PC-9 (cell line): ENCODE data around the gene POLR1D. TPM values are rescaled to one million over a fixed set of nuclear protein-coding genes. Genes with fewer than 3 reads are reported as not detected.

Experiments used
- BruUV-seq: library from RNA; stranded (reverse); fragments of 400-500 nt; replicated peaks from 2 replicates; lab custom pipeline; 2021; lab: Mats Ljungman, UMichigan
- CTCF ChIA-PET: fragments of 300-600 bp; sonication (Branson Sonifier 250); formaldehyde crosslinking; loops from one replicate; lab custom pipeline; 2022; ENCODE audit warnings: antibody characterized with exemption; lab: Charles Lee
- POLR2A ChIA-PET: fragments of 300-600 bp; sonication (Branson Sonifier 250); formaldehyde crosslinking; loops from one replicate; lab custom pipeline; 2022; ENCODE audit warnings: antibody characterized with exemption; ENCODE audit not compliant: unreplicated experiment; lab: Charles Lee
- DNase-seq, 2 experiments: peaks; one replicate each; pipeline versions ENCODE4 v3.0.0 to v3.0.0-alpha.2; 2015 to 2022; ENCODE audit warnings: mixed read lengths in 1 of 2
- H2AFZ ChIP-seq: fragments of 200-600 bp; sonication (generic); 2 replicates; pipeline ENCODE4 v1.8.1; 2017; ENCODE audit warnings: antibody characterized with exemption
- H3F3A ChIP-seq: fragments of 200-600 bp; sonication (generic); 2 replicates; pipeline ENCODE4 v1.8.1; 2017; ENCODE audit warnings: antibody characterized with exemption, mild to moderate bottlenecking, low read depth; ENCODE audit not compliant: insufficient read depth
- H3K27ac ChIP-seq: fragments of 200-600 bp; sonication (generic); 2 replicates; pipeline ENCODE4 v1.6.1; 2016; ENCODE audit warnings: mixed run types
- H3K27me3 ChIP-seq: fragments of 200-600 bp; sonication (generic); 2 replicates; pipeline ENCODE4 v1.6.1; 2016; ENCODE audit warnings: low read depth, mixed run types; ENCODE audit not compliant: insufficient read depth
- H3K36me3 ChIP-seq: fragments of 200-600 bp; sonication (generic); 2 replicates; pipeline ENCODE4 v1.6.1; 2016; ENCODE audit warnings: low read depth, mixed run types
- H3K4me1 ChIP-seq: fragments of 200-600 bp; sonication (generic); replicated peaks from 2 replicates; pipeline ENCODE4 v1.6.1; 2016; ENCODE audit warnings: mixed run types; ENCODE audit not compliant: insufficient read depth
- H3K4me2 ChIP-seq: fragments of 200-600 bp; sonication (generic); 2 replicates; pipeline ENCODE4 v1.6.1; 2017; ENCODE audit warnings: mixed run types
- H3K4me3 ChIP-seq: fragments of 200-600 bp; sonication (generic); 2 replicates; pipeline ENCODE4 v1.6.1; 2016; ENCODE audit warnings: mixed run types
- H3K79me2 ChIP-seq: fragments of 200-600 bp; sonication (generic); 2 replicates; pipeline ENCODE4 v1.6.1; 2017; ENCODE audit warnings: low read depth, mixed run types
- H3K9me2 ChIP-seq: fragments of 200-600 bp; sonication (generic); 2 replicates; pipeline ENCODE4 v1.8.1; 2017; ENCODE audit warnings: mild to moderate bottlenecking; ENCODE audit not compliant: insufficient read depth
- H3K9me3 ChIP-seq: fragments of 200-600 bp; sonication (generic); 2 replicates; pipeline ENCODE4 v1.8.1; 2016; ENCODE audit warnings: low read depth; ENCODE audit not compliant: insufficient read depth
- H4K20me1 ChIP-seq: fragments of 200-600 bp; sonication (generic); 2 replicates; pipeline ENCODE4 v1.8.1; 2017; ENCODE audit not compliant: insufficient read depth
- EZH2 ChIP-seq: fragments of 200-600 bp; sonication (generic); IDR thresholded peaks from 2 replicates; pipeline ENCODE4 v1.8.0; 2017; ENCODE audit warnings: antibody characterized with exemption, low read depth
- intact Hi-C: fragments of 100-400 bp; cut with micrococcal nuclease; formaldehyde crosslinking; loops from one replicate; pipeline ENCODE4 v1.10.0; 2022; ENCODE audit not compliant: unreplicated experiment
- total RNA-seq: library from RNA; stranded (reverse); gene quantifications from 2 replicates; pipeline ENCODE4 v1.2.3, GENCODE V29; 2021
- TF ChIP-seq, protein P1 (sequence below): fragments of 200-600 bp; sonication (generic); conservative IDR thresholded peaks from 2 replicates; pipeline ENCODE4 v1.6.1; 2017; ENCODE audit warnings: mixed run types, antibody characterized with exemption, mild to moderate bottlenecking, moderate library complexity

POLR1D gene
- total RNA-seq, 1 experiment from 2014 or later = 119 TPM

DNA sequence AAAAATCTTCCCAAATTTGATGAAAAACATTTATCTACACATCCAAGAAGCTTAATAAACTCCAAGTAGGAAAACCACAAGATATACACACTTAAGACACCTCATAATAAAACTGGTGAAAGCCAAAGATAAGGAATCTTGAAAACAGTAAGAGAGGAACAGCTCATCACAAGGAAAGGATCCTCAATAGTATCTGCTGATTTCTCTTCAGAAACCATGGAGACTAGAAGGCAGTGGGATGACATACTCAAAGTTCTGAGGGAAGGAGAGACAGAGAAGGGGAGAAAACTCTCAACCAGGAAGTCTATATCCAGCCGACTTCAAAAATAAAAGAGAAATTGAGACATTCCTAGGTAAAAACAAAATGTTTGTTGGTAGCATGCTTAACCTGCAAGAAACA lies 47.0 kb upstream of the POLR1D start:
- intact Hi-C loops = no loop called here
- POLR2A ChIA-PET = no interaction called here

DNA sequence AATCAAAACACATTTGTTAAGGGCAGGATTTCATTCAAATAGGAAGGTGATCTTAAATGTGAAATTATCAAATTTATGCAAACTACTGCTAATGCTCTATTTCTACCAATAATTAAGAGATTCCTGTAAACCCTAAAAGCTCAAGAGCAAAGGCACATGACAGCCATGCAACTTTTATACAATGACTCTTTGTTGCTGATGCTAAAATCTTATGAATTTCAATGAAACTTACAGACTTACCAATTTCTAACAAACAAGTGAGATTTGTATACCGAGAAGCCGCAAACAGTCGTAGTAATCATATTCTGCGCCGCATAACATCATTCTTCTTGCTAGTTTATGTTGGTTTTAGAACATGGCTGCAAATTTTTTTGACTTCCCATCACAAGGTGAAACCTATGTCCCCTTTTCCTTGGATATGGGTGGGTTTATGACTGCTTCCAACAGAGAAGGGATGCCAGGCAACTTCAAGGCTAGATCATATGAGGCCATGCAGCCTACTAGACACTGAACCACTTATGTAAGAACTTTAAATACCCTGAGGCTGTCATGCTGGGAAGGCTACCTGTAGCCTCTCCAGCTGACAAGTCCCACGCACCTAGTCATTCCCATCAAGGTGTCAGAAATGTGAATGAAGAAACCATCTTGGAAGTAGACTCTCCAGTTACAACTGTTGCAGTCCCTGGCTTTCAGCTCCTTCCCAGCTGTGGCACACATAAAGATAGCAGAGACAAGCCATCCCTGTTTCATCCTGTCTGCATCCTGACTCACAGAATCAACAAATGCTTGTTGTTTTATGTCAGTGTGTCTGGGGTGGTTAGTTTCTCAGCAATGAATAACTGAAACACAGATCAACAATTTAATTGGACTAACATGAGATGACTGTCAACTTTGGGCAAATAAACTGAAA lies 43.3 kb upstream of the POLR1D start:
- Histone ChIP-seq H4K20me1 (no peaks in the 10 kb centered on the region), H3K79me2 (no peaks in the 10 kb centered on the region), H3K4me3 (no peak overlapping the region), H3K9me2 (no peaks in the 10 kb centered on the region), H3K27ac (no peak overlapping the region), H3K36me3 (peaks cover 12% of the 10 kb centered on the region; the same call in 1 of the 2 replicates), H3K27me3 (no peaks in the 10 kb centered on the region), H3K9me3 (no peaks in the 10 kb centered on the region), H3K4me1 (peaks cover 5% of the 10 kb centered on the region), H3F3A (peaks cover 12% of the 10 kb centered on the region; the same call in 1 of the 2 replicates), H2AFZ (no peak overlapping the region), H3K4me2 (no peak overlapping the region)
- no peak for DNase-seq
- intact Hi-C loops = no loop called here
- ChIA-PET CTCF (interaction anchor here (0.6 kb wide), 1 partner anchor 813 kb away, joined by 3 read pairs; no protein-coding TSS in a partner anchor), POLR2A (no interaction called here)
- TF ChIP-seq, protein P1, sequence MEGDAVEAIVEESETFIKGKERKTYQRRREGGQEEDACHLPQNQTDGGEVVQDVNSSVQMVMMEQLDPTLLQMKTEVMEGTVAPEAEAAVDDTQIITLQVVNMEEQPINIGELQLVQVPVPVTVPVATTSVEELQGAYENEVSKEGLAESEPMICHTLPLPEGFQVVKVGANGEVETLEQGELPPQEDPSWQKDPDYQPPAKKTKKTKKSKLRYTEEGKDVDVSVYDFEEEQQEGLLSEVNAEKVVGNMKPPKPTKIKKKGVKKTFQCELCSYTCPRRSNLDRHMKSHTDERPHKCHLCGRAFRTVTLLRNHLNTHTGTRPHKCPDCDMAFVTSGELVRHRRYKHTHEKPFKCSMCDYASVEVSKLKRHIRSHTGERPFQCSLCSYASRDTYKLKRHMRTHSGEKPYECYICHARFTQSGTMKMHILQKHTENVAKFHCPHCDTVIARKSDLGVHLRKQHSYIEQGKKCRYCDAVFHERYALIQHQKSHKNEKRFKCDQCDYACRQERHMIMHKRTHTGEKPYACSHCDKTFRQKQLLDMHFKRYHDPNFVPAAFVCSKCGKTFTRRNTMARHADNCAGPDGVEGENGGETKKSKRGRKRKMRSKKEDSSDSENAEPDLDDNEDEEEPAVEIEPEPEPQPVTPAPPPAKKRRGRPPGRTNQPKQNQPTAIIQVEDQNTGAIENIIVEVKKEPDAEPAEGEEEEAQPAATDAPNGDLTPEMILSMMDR = no peak
- no peak for TF ChIP-seq EZH2
- no TSS peak for BruUV-seq

More for the DNA sequence above, 47.0 kb upstream of the POLR1D start:
- Histone ChIP-seq H3K9me2 (no peaks in the 10 kb centered on the region), H3K4me1 (peaks cover 14% of the 10 kb centered on the region), H3K9me3 (no peaks in the 10 kb centered on the region), H2AFZ (no peak overlapping the region), H3K27me3 (no peaks in the 10 kb centered on the region), H3K27ac (no peak overlapping the region), H3K4me3 (no peak overlapping the region), H3K36me3 (0 out of 2 replicates have a peak, but pooled peaks cover 7% of the 10 kb centered on the region), H3K4me2 (no peak overlapping the region), H3K79me2 (no peaks in the 10 kb centered on the region), H4K20me1 (no peaks in the 10 kb centered on the region), H3F3A (peaks cover 16% of the 10 kb centered on the region; the same call in 1 of the 2 replicates)
- TF ChIP-seq, protein P1 = no peak
- no peak for TF ChIP-seq EZH2
- no TSS peak for BruUV-seq
- DNase-seq = no peak
- CTCF ChIA-PET = no interaction called here

DNA sequence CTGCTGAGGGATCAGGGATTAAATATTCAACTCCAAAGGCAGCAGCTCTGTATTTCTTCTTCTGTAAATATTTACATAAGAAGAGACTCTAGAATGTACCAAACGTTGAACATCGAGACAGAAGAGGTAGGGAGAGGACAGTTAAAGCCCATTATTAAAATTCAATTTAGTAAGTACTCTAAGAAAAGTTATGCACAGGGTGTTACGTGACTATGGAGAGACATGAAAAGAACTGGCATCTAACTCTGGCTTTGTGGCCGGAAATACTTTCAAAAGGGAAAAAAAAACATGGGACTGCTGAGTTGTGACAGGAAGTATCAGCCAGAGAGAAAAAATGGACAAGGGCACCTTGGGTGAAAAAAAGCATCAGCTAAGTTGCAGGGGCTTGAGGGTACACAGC lies 38.0 kb upstream of the POLR1D start:
- BruUV-seq = no TSS peak
- no peak overlapping the region for H2AFZ ChIP-seq
- POLR2A ChIA-PET = no interaction called here

More for the DNA sequence above, 38.0 kb upstream of the POLR1D start:
- H3K9me3 ChIP-seq = no peaks in the 10 kb centered on the region
- intact Hi-C loops = no loop called here
- H3K36me3 ChIP-seq = peaks cover 6% of the 10 kb centered on the region; the same call in 1 of the 2 replicates
- H3K4me2 ChIP-seq = no peak overlapping the region
- no peaks in the 10 kb centered on the region for H3K4me1 ChIP-seq
- CTCF ChIA-PET = no interaction called here
- TF ChIP-seq, protein P1 = no peak
- no peak for TF ChIP-seq EZH2
- no peak overlapping the region for H3K4me3 ChIP-seq
- H4K20me1 ChIP-seq = no peaks in the 10 kb centered on the region
- H3K79me2 ChIP-seq = no peaks in the 10 kb centered on the region
- H3K9me2 ChIP-seq = no peaks in the 10 kb centered on the region
- no peaks in the 10 kb centered on the region for H3K27me3 ChIP-seq
- H3F3A ChIP-seq = 0 out of 2 replicates have a peak, but pooled peaks cover 4% of the 10 kb centered on the region
- H3K27ac ChIP-seq = no peak overlapping the region
- no peak for DNase-seq
